H4 (cell line): ENCODE measurements around the gene OLFML2A. TPM values are rescaled to one million over a fixed set of nuclear protein-coding genes. Genes with fewer than 3 reads are reported as not detected.
"Not testable (repeated sequence)": the region's sequence is repeated elsewhere in the genome, so short reads cannot be mapped to it uniquely, and the experiment has no call there.

Source experiments
- DNase-seq: peaks from one replicate; pipeline ENCODE4 v3.0.0-alpha.2; 2015; ENCODE audit warnings: low spot score
- total RNA-seq: library from RNA; depleted of rRNA; stranded (reverse); fragments of >200 nt; shearing (Covaris generic); gene quantifications from 2 replicates; pipeline ENCODE4 v1.2.3, GENCODE V29; 2014

Gene OLFML2A
- total RNA-seq, 1 experiment from 2014 or later = 2.8 TPM

DNA sequence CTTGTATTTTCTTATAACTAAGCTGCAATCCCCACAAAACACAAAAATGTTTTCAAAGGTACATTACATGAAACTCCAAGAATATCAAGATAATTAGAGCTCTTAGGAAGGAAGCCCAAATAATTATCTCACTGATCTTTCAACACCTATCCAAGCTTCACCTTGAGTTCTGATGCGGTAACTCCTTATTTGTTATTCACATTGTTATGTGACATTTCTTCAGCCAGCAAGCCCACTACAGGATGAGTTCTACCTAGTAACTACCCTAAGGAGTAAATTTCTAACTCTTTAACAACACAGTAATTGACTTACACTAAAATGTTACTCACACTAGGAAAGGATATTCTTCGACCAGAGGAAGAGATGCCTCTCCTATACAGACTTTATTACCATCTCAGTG, 15.7 kb upstream of the OLFML2A start:
- no peak for DNase-seq

DNA sequence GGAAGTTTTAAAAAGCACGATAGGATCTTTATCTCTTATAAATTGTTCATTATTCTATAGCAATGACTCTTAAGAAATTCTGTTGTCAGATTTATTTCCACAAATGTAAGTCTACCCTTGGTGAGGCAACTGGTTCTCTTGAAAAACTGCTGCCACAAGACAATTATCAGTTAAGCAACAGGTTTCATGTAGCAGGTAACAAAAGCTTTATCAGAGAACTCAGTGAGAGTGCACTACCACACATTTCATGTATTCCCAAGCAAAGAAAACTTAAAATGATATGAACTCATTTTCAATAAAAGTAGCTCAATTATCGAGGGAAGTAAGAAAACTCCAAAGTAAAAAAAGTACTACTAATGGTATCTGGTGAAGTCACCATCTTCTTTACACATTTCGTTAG, 15.2 kb upstream of the OLFML2A start:
- DNase-seq = no peak

DNA sequence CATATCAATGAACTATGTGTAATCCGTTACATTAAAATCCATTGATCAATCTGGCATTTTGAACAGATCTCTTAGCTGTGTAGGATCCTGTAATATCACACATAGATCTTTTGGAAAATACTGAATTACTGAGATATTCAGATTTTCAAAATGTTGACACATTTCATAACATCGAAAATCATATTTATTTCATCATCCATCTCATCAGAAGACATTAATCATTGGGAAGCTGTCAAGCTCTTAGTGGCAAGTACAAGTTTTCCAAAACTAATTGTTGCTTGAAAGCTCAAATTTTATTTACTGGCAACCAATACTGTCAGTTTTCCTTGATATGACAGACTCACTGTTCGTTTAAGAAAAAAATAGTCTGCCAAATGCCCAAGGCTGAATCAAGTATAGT, 14.3 kb upstream of the OLFML2A start:
- DNase-seq = no peak

DNA sequence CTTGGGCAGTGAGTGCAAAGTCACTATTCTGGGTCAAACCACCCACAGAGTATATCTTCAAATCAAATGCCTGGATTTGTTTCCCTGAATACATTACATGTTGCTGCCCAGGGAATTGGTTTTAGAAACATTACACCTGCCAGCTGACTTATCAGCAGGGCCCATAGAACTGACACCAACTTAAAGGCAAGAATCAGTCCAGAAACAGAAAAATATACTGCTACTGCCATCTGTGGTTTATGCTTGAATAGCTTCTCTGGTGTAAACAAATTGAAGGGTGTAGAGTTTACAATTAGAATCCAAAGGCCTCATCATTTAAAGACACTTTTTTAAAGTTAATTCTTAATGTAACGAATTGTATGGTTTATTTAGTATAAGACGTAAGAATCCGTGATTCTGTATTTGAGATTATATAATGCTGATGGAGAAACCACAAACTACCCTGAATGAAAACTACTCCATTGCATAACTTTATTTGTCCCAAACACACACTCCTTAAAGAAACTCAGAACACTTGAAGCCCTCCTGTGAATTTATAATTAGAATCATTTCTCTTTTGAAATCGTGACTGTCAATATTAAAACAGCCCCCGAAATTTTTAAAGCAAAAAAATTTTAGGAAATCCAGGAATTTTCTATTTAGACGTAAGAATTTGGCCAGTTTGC, 12.0 kb upstream of the OLFML2A start:
- DNase-seq = no peak

- no peak for DNase-seq
Measured at GRCh38 chr9:124765439-124765835, 11.5 kb upstream of the OLFML2A start.

GRCh38 chr9:124766326-124766725, 10.6 kb upstream of the OLFML2A start:
- DNase-seq = no peak

- no peak for DNase-seq
Measured at GRCh38 chr9:124766815-124767554, 9.9 kb upstream of the OLFML2A start.

DNA sequence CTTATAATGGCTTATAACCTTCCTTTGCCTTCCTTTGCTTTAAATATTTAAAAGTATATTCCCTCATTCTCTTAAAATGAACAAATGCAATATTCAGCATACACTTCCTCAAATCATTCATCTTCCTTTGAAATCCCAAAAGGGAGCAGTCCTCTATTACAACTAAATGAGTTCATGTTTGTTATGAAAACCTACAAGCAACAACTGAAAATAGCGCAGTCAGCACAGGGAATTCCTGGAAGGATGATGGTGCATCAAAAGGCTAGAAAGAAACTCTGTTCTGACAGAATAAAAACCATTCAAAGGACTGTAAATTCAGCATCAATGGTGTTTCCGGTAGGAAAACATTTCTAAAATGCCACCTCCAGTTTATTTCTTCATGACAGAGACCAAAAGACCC, 9.1 kb upstream of the OLFML2A start:
- no peak for DNase-seq

- no peak for DNase-seq
Measured at GRCh38 chr9:124768334-124768733, 8.6 kb upstream of the OLFML2A start.

DNA sequence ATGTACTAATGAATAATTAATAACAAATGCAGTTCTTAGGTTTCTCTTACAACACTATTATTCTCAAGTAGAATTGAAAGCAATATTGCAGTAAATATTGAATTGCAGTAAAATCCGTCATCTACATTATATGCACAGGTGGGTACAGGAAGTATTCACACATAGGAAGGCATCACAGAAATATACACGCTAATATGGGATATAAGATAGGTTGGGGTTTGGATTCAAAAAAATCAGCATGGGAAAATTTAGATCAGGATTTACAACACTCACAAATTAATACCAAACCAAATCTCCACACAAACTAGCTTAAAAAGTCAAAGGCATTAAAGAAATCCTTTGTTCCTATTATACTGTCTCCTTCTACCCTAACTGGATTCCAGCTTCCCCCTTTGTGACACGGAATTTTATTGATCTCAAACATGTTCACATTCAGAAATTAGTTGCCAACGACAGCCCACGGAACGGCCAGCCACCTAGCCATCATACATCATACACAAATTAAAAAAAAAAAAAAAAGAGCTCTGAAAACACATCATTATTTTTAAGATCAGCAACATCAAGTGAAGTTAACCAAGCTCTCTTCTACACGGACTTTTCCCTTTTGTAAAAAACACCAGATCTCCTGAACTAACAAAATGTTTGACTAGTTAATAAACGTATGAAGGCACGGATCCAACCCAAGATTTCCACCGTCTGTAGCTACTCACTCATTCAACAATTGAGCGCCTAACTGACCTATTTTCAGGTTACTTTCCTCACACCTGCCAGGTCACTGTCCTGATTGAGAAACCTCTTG, 8.0 kb upstream of the OLFML2A start:
- DNase-seq = no peak

DNA sequence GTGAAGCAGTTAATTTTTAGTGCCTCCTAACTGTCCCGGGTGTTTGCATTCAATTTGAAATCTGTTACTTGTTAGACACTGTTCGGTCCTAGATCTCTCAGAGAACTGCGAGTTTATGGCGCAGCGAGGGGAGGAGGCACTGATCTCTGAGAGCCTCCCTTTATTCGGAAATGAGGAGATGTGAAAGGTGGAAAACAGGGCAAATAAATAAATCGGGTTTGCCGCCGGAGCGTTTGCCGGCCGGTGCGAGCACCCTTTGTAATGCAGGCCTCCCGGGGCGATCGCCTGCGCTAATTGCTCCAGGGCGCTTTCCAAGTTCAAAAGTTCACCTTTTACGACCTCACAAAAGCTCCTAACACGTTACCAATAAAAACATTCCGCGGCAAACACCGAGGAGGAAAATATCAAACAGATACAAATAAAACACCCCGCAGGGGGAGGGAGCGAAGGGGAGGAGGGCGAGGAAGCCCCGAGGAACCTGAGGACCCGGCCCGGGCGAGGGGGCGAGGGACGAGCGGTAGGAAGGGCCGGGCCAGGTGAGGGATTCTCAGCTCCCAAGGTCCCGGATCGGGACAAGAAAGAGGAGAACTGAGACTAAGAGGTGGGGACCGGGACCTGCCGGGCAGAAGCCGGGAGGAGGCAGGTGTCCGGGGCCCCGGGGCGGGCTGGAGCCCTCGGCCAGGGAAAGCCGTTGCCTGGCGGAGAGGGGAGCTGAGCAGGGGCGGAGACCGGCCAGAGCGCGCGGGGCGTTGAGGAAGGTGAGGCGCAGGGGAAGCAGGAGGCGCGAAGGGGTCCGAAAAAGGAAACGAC, 7.2 kb upstream of the OLFML2A start:
- DNase-seq = no peak

DNA sequence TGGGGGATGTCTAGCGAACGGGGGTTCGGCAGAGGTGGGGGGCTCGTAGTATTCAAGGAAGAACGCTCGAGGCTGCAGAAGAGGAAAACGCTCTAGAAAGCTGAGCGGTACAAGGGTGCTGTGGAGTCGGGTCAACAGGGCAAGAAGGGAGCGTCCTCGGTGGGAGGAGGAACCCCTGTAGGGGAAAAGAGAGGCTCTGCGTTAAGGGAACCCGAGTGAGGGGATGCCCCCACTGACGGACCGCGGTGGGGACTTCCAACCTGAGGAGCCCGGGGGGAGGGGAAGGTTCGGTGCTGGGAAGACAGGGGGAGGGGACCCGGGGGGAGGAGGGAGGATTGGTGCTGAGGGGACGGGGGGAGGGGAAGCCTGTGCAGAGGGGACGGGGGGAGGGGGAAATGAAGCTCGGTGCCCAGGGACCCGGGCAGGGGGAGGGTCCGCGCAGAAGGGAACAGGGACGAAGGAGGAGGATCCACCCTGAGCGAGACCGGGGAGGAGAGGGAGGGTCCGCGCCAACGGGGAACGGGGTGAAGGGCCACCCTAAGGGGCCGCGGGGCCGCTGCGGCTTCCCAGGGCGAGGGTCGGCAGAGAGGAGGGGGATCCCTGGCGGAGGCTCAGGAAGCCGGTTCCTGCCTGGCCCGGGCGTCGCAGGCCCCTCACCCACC, 6.4 kb upstream of the OLFML2A start:
- DNase-seq = no peak

GRCh38 chr9:124771021-124771866, 5.7 kb upstream of the OLFML2A start, which contains the start of gene NR6A1:
TSS of gene NR6A1 (minus strand) at chr9:124771311.
- peak; percentile 96 for DNase-seq

DNA sequence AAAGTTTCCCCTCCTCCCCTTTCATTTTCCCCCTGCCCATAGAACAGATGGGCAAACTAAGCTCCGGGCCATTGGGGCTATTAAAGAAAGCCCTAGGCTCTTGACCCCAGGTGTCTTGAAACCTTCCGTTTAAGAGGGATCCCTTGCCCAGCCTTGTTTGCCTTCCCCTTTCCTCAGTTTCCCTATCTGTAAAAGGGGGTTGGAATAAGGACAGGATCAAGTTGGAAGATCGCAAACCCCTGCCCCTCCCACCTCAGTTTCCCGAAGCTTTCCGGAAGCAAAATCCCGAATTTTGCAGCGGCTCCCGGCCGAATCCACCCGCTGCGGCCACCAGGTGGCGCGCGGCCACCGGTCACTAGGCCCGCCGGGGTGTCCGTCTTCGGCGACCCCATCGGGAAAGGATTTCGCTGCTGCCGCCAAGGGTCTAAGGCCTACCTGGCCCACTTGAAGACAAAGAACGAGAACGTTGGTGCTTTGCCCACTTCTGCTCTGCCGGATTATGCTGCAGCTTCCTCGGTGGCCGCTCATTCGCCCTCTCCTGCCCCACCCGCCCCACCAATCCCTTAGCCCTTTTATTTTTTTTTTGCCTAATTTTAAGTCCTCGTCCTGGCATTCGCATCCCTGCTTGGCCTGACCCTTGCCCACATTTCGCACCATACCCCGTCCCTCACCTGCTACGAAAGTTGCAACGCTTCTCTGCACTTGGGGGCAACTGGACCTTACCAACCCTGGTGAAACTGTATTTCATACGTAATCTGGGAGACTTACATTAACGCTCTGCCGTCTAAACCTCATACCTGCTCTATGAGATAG, 4.9 kb upstream of the OLFML2A start:
- peak; percentile 58 for DNase-seq

GRCh38 chr9:124772877-124773276, 4.1 kb upstream of the OLFML2A start:
- not testable (repeated sequence) for DNase-seq

GRCh38 chr9:124773473-124774128, 3.3 kb upstream of the OLFML2A start:
- DNase-seq = no peak

- DNase-seq = peak; percentile 65
Measured at GRCh38 chr9:124774129-124774978, 2.6 kb upstream of the OLFML2A start.

DNA sequence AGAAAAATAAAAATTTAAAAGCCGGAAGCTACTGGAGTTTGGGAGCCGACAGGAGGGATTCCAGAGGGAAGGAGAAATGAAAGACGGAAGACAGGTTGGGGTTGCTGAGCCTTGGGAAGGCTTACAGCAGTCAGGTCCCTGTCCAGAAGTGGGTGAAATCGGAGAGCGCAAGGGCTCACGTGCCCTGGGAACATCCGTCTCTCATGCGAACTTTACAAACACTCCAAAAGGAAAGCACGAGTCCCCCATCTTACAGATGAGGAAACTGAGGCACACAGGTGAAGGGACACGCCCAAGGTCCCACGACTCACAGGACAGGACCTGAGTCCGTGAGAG, 347 bp upstream of the OLFML2A start:
- no peak for DNase-seq
